HUES6 (cell line): Measurements from ENCODE around the gene CALD1.

ENCODE experiments used
- H3K27ac ChIP-seq: 2 replicates; pipeline ENCODE4 v1.7.0; 2013; ENCODE audit warnings: low read depth, mild to moderate bottlenecking, low read length, inconsistent platforms
- H3K27me3 ChIP-seq: 2 replicates; pipeline ENCODE4 v1.6.1; 2013; ENCODE audit warnings: low read length; ENCODE audit not compliant: control insufficient read depth, insufficient read depth
- H3K36me3 ChIP-seq: 2 replicates; pipeline ENCODE4 v1.6.1; 2013; ENCODE audit warnings: low read length; ENCODE audit not compliant: control insufficient read depth, insufficient read depth
- H3K4me1 ChIP-seq: 2 replicates; pipeline ENCODE4 v1.6.1; 2013; ENCODE audit warnings: low read length; ENCODE audit not compliant: control insufficient read depth, insufficient read depth
- H3K4me3 ChIP-seq: 2 replicates; pipeline ENCODE4 v1.5.1; 2013; ENCODE audit warnings: low read depth, low read length
- H3K9ac ChIP-seq: one replicate; pipeline ENCODE4 v1.6.1; 2013; ENCODE audit warnings: mild to moderate bottlenecking, low read length
- H3K9me3 ChIP-seq: 2 replicates; pipeline ENCODE4 v1.6.1; 2013; ENCODE audit warnings: low read depth, low read length; ENCODE audit not compliant: control insufficient read depth, insufficient read depth

The CALD1 gene

GRCh38 chr7:135012229-135012628 is 232.8 kb downstream of the CALD1 start:
- Histone ChIP-seq H3K9me3 (no peaks in the 10 kb centered on the region), H3K4me1 (no peaks in the 10 kb centered on the region), H3K4me3 (no peak overlapping the region), H3K27me3 (no peaks in the 10 kb centered on the region), H3K9ac (no peak overlapping the region), H3K36me3 (no peaks in the 10 kb centered on the region), H3K27ac (no peak overlapping the region)
